ENCODE results near the gene CD247. TPM values are rescaled to one million over a fixed set of nuclear protein-coding genes. Genes with fewer than 3 reads are reported as not detected.

Gene CD247
- total RNA-seq, 4 donors from 2014 or later: 0.30 to 0.76 TPM; not detected in 2

GRCh38 chr1:167419245-167419644 lies 99.1 kb downstream of the CD247 start:
- no peak for DNase-seq (ENCODE audit: low spot score in 2 of 2)

GRCh38 chr1:167418391-167418790 lies 99.9 kb downstream of the CD247 start:
- Histone ChIP-seq H3K9me3 (no peaks in the 10 kb centered on the region), H3K27me3 (no peaks in the 10 kb centered on the region), H3K36me3 (peaks cover 17% of the 10 kb centered on the region), H3K4me1 (no peaks in the 10 kb centered on the region), H3K4me3 (no peak overlapping the region), H3K27ac (no peak overlapping the region)
- DNase-seq (ENCODE audit: low spot score in 2 of 2): no peak
- TF ChIP-seq EP300 (IDR thresholded peaks at IDR 0.05) (no peak), POLR2AphosphoS5 (IDR thresholded peaks at IDR 0.05) (no peak), POLR2A (IDR thresholded peaks at IDR 0.05) (no peak)
- TF ChIP-seq, protein P1, sequence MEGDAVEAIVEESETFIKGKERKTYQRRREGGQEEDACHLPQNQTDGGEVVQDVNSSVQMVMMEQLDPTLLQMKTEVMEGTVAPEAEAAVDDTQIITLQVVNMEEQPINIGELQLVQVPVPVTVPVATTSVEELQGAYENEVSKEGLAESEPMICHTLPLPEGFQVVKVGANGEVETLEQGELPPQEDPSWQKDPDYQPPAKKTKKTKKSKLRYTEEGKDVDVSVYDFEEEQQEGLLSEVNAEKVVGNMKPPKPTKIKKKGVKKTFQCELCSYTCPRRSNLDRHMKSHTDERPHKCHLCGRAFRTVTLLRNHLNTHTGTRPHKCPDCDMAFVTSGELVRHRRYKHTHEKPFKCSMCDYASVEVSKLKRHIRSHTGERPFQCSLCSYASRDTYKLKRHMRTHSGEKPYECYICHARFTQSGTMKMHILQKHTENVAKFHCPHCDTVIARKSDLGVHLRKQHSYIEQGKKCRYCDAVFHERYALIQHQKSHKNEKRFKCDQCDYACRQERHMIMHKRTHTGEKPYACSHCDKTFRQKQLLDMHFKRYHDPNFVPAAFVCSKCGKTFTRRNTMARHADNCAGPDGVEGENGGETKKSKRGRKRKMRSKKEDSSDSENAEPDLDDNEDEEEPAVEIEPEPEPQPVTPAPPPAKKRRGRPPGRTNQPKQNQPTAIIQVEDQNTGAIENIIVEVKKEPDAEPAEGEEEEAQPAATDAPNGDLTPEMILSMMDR (IDR thresholded peaks at IDR 0.05): no peak

More at GRCh38 chr1:167419245-167419644, 99.1 kb downstream of the CD247 start:
- peaks cover 5% of the 10 kb centered on the region for H3K4me1 ChIP-seq
- H3K27ac ChIP-seq: no peak overlapping the region
- no peaks in the 10 kb centered on the region for H3K27me3 ChIP-seq
- no peaks in the 10 kb centered on the region for H3K9me3 ChIP-seq
- H3K36me3 ChIP-seq: peaks cover 14% of the 10 kb centered on the region
- no peak overlapping the region for H3K4me3 ChIP-seq
- TF ChIP-seq POLR2AphosphoS5 (IDR thresholded peaks at IDR 0.05): no peak
- TF ChIP-seq, protein P1 (IDR thresholded peaks at IDR 0.05): no peak
- TF ChIP-seq EP300 (IDR thresholded peaks at IDR 0.05): no peak
- TF ChIP-seq POLR2A (IDR thresholded peaks at IDR 0.05): no peak

- Histone ChIP-seq H3K4me1 (no peaks in the 10 kb centered on the region), H3K27me3 (no peaks in the 10 kb centered on the region), H3K27ac (no peak overlapping the region), H3K4me3 (no peak overlapping the region), H3K36me3 (peaks cover 33% of the 10 kb centered on the region), H3K9me3 (no peaks in the 10 kb centered on the region)
- DNase-seq (ENCODE audit: low spot score in 2 of 2): no peak
- WGBS: 80% methylated on average over 1 of the region's 1 CpG
- TF ChIP-seq POLR2A (IDR thresholded peaks at IDR 0.05) (no peak), EP300 (IDR thresholded peaks at IDR 0.05) (no peak), POLR2AphosphoS5 (IDR thresholded peaks at IDR 0.05) (no peak)
- TF ChIP-seq, protein P1 (IDR thresholded peaks at IDR 0.05): no peak
Observed at GRCh38 chr1:167416506-167416905, 101.8 kb downstream of the CD247 start.

- Histone ChIP-seq H3K4me3 (no peak overlapping the region), H3K9me3 (no peaks in the 10 kb centered on the region), H3K27ac (no peak overlapping the region), H3K36me3 (peaks cover 34% of the 10 kb centered on the region), H3K27me3 (no peaks in the 10 kb centered on the region), H3K4me1 (no peaks in the 10 kb centered on the region)
- DNase-seq (ENCODE audit: low spot score in 2 of 2): no peak
- TF ChIP-seq POLR2AphosphoS5 (IDR thresholded peaks at IDR 0.05) (no peak), POLR2A (IDR thresholded peaks at IDR 0.05) (no peak), EP300 (IDR thresholded peaks at IDR 0.05) (no peak)
- TF ChIP-seq, protein P1 (IDR thresholded peaks at IDR 0.05): no peak
- 92% methylated on average over 3 of the region's 3 CpGs for WGBS
Observed at GRCh38 chr1:167413328-167413727, 105.0 kb downstream of the CD247 start.

DNA sequence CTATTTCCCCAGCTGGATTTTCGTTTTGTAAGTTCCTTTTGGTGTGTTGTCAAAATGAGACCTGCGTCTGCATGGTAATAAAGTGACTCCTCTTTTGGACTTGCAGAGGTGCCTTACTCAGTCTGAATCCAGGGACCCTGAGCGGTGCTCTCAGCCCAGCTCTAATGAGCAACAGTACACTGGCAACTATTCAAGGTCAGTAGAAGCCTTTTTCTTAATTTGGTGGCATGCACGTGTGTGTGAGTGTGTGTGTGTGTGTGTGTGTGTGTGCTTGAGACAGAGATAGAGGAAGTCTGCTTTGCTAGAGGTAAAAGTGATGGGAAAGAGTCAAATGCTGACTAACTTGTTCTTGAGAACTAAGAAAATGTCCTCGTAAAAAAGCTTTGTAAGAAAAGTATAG lies 105.4 kb downstream of the CD247 start:
- Histone ChIP-seq H3K4me1 (no peaks in the 10 kb centered on the region), H3K27me3 (no peaks in the 10 kb centered on the region), H3K27ac (no peak overlapping the region), H3K4me3 (no peak overlapping the region), H3K36me3 (peaks cover 34% of the 10 kb centered on the region), H3K9me3 (no peaks in the 10 kb centered on the region)
- WGBS: 84% methylated on average over 5 of the region's 5 CpGs
- TF ChIP-seq POLR2A (IDR thresholded peaks at IDR 0.05) (no peak), EP300 (IDR thresholded peaks at IDR 0.05) (no peak)
- TF ChIP-seq, protein P1 (IDR thresholded peaks at IDR 0.05): no peak
- DNase-seq (ENCODE audit: low spot score in 2 of 2): no peak

Data from suprapubic skin (tissue), 4 donors.